Activated CD4-positive, alpha-beta memory T cell treated with anti-CD3 and anti-CD28 coated beads for 36 hours (primary cell): ENCODE measurements around the gene BAX. TPM values are rescaled to one million over a fixed set of nuclear protein-coding genes. Genes with fewer than 3 reads are reported as not detected.
"Not testable (repeated sequence)": the region's sequence is repeated elsewhere in the genome, so short reads cannot be mapped to it uniquely, and the experiment has no call there.

Source experiments
- CTCF ChIA-PET: fragments of 350-600 bp; sonication (Branson Sonifier 250); formaldehyde crosslinking; loops from one replicate; lab custom pipeline; 2021; ENCODE audit warnings: antibody characterized with exemption, inconsistent platforms; lab: Charles Lee
- POLR2A ChIA-PET: fragments of 350-600 bp; sonication (Branson Sonifier 250); formaldehyde crosslinking; loops from one replicate; lab custom pipeline; 2021; ENCODE audit warnings: antibody characterized with exemption; lab: Charles Lee
- DNase-seq: peaks from one replicate; pipeline ENCODE4 v3.0.0-alpha.2; 2020
- H3K27ac Mint-ChIP-seq: one replicate; pipeline ENCODE4 v1.8.0; 2021; ENCODE audit warnings: mixed read lengths
- H3K27me3 Mint-ChIP-seq: one replicate; pipeline ENCODE4 v1.8.0; 2021; ENCODE audit warnings: mixed read lengths
- H3K36me3 Mint-ChIP-seq: one replicate; pipeline ENCODE4 v1.8.0; 2021; ENCODE audit warnings: mixed read lengths
- H3K4me1 Mint-ChIP-seq: one replicate; pipeline ENCODE4 v1.8.0; 2021; ENCODE audit warnings: low read depth, mixed read lengths
- H3K4me3 Mint-ChIP-seq: one replicate; pipeline ENCODE4 v1.8.0; 2021; ENCODE audit warnings: mild to moderate bottlenecking, mixed read lengths
- H3K9me3 Mint-ChIP-seq: one replicate; pipeline ENCODE4 v1.8.0; 2021; ENCODE audit warnings: mixed read lengths
- intact Hi-C: fragments of 100-400 bp; cut with micrococcal nuclease; formaldehyde crosslinking; loops from one replicate; pipeline ENCODE4 v1.15.1; 2023
- total RNA-seq, 2 experiments: library from RNA; stranded (reverse); gene quantifications; one replicate each; pipeline ENCODE4 v1.2.3, GENCODE V29; 2021

Gene BAX
- total RNA-seq: 100 to 1,000 TPM; 173 to 181 TPM

DNA sequence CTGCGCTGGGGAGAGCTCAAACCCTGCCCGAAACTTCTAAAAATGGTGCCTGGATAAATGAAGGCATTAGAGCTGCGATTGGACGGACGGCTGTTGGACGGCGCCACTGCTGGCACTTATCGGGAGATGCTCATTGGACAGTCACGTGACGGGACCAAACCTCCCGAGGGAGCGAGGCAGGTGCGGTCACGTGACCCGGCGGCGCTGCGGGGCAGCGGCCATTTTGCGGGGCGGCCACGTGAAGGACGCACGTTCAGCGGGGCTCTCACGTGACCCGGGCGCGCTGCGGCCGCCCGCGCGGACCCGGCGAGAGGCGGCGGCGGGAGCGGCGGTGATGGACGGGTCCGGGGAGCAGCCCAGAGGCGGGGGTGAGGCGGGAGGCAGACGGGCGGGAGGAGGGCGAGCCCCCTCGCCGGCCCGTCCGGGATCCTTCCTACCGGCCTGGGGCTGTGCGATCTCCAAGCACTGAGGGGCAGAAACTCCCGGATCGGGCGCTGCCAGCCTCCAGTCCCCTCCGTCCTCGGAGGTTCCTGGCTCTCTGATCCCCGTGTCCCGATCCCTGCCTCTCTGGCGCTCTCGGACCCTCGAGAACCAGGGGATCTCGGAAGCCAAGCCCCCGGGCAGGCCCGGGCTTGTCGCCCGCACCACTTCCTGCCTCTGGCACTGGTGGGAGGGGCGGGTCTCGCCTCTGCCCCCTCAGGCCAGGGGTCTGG is at the start of gene BAX:
TSS of gene BAX (plus strand) at position 281 of the 713 bp plus-strand sequence. CDS start at position 335, 54 bp downstream.
- peak within 1 kb of the TSS; percentile 89 for H3K27ac Mint-ChIP-seq
- ChIA-PET CTCF (interaction anchor here (0.6 to 3.1 kb wide), 8 partner anchors 11 to 309 kb away, joined by 3 to 25 read pairs (median 5); partner anchors contain the start of genes CA11, FTL, GYS1 and NUCB1), POLR2A (interaction anchor here (0.6 to 1.6 kb wide), 8 partner anchors 9 to 1743 kb away, joined by 3 to 6 read pairs (median 3); partner anchors contain the start of genes FTL, PPP1R15A and RUVBL2)
- H3K4me3 Mint-ChIP-seq: peak within 1 kb of the TSS; percentile 82
- no peaks in the 10 kb centered on the region for H3K9me3 Mint-ChIP-seq
- H3K4me1 Mint-ChIP-seq: peaks cover 27% of the 10 kb centered on the region
- DNase-seq: peak; percentile 98
- intact Hi-C loops: no loop called here
- H3K27me3 Mint-ChIP-seq: no peaks in the 10 kb centered on the region
- peaks cover 28% of the 10 kb centered on the region for H3K36me3 Mint-ChIP-seq

DNA sequence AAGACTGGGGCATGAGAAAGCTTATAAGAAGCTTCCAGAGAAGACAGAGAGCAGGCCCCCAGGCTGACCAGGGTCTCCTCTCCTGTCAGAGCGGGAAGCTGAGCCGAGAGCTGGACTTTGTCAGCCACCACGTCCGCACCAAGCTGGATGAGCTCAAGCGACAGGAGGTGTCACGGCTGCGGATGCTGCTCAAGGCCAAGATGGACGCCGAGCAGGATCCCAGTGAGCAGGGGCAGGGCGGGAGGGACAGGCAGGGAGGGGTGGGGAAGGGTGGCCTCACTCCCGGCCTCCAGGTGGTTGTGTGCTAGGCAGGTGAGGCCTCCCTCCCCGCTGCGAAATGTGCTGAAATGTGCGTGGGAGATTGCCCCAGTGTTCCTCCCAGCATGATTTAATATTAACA is 49.0 kb upstream of the BAX start:
- intact Hi-C loops: no loop called here
- Mint-ChIP-seq H3K4me3 (no peak overlapping the region), H3K9me3 (no peaks in the 10 kb centered on the region), H3K27ac (no peak overlapping the region), H3K27me3 (no peaks in the 10 kb centered on the region), H3K36me3 (peaks cover 43% of the 10 kb centered on the region), H3K4me1 (peaks cover 17% of the 10 kb centered on the region)
- POLR2A ChIA-PET: no interaction called here
- DNase-seq: no peak
- CTCF ChIA-PET: no interaction called here

DNA sequence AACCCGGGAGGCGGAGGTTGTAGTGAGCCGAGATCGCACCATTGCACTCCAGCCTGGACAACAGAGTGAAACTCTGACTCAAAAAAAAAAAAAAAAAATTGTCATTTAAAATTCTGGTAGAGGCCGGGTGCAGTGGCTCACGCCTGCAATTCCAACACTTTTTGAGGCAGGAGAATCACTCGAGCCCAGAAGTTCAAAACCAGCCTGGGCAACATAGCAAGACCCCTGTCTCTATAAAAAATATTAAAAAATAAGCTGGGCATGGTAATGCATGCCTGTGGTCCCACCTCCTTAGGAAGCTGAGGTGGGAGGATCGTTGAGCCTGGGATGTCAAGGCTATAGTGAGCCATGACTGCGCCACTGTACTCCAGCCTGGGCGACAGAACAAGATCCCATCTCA is 48.4 kb upstream of the BAX start:
- ChIA-PET POLR2A (no interaction called here), CTCF (interaction anchor here (0.6 kb wide), 1 partner anchor 211 kb away, joined by 3 read pairs; no protein-coding TSS in a partner anchor)
- no peak overlapping the region for H3K27ac Mint-ChIP-seq
- no peaks in the 10 kb centered on the region for H3K27me3 Mint-ChIP-seq
- peaks cover 12% of the 10 kb centered on the region for H3K4me1 Mint-ChIP-seq
- no peak overlapping the region for H3K4me3 Mint-ChIP-seq
- intact Hi-C loops: no loop called here
- no peak for DNase-seq
- no peaks in the 10 kb centered on the region for H3K9me3 Mint-ChIP-seq
- peaks cover 44% of the 10 kb centered on the region for H3K36me3 Mint-ChIP-seq

DNA sequence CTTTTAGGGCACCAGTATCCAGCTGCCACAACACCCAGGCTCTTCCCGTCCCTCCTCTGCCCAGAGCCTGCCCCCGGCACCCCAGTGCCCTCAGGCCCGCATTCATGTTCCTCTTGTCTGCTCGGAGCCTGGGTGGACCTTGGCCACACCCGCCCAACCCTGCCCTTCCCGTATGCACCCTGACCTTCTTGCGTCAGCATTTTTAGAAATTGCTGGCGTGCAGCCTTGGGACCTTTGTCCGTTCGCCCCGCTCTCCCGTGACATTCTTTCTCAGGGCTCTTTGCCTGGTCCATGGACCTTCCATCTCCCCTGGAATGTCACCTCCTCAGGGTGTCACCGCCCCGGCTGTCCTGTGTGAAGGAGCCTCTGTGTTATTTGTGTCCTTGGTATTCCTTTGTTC is 47.0 kb upstream of the BAX start:
- H3K9me3 Mint-ChIP-seq: no peaks in the 10 kb centered on the region
- H3K4me3 Mint-ChIP-seq: no peak overlapping the region
- intact Hi-C loops: no loop called here
- no peaks in the 10 kb centered on the region for H3K27me3 Mint-ChIP-seq
- H3K4me1 Mint-ChIP-seq: peaks cover under 1% of the 10 kb centered on the region
- ChIA-PET CTCF (no interaction called here), POLR2A (no interaction called here)
- H3K36me3 Mint-ChIP-seq: peaks cover 46% of the 10 kb centered on the region
- DNase-seq: no peak
- no peak overlapping the region for H3K27ac Mint-ChIP-seq

DNA sequence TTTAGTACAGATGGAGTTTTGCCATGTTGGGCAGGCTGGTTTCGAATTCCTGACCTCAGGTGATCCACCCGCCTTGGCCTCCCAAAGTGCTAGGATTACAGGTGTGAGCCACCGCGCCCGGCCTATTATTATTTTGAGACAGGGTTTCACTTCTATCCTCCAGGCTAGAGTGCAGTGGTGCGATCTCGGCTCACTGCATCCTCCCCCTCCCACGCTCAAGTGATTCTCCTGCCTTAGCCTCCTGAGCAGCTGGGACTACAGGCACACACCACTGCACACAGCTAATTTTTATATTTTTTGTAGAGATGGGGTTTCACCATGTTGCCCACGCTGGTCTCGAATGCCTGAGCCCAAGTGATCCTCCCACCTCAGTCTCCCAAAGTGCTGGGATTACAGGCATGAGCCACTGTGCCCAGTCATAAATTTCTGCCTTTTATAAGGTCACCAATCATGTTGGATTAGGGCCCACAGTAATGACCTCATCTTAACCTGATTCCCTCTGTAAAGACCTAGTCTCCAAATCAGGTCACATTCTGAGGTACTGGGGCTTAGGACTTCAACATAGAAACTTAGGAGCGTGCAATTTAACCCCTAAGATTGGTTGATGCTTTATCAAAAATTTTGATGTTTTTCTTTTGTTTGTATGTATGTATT is 45.1 kb upstream of the BAX start:
- DNase-seq, CTCF ChIA-PET, H3K9me3 Mint-ChIP-seq, POLR2A ChIA-PET, H3K27ac Mint-ChIP-seq, H3K27me3 Mint-ChIP-seq, H3K4me3 Mint-ChIP-seq, H3K4me1 Mint-ChIP-seq, intact Hi-C loops: not testable (repeated sequence)
- H3K36me3 Mint-ChIP-seq: peaks cover 54% of the 10 kb centered on the region

DNA sequence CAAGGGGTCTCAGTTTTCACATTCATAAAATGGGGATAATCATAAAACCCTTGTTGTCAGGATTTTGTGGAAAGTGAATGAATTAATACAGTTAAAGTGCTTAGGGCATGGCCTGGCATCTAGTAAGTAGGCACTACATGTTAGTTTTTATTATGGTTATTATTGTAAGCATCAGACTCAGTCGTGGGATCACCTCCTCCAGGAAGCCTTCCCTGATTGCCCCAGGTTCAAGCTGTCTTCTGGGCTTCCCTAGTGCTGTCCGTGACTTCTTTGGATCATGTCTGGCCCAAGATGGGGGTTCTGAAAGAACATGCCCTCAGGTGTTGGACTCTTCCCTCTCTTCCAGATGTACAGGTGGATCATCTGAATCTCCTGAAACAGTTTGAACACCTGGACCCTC is 43.9 kb upstream of the BAX start:
- H3K4me3 Mint-ChIP-seq: no peak overlapping the region
- intact Hi-C loops: no loop called here
- H3K27ac Mint-ChIP-seq: no peak overlapping the region
- H3K4me1 Mint-ChIP-seq: no peaks in the 10 kb centered on the region
- CTCF ChIA-PET: interaction anchor here (0.9 to 1.0 kb wide), 2 partner anchors 59 to 123 kb away, joined by 3 to 4 read pairs; no protein-coding TSS in a partner anchor
- peaks cover 47% of the 10 kb centered on the region for H3K36me3 Mint-ChIP-seq
- no peaks in the 10 kb centered on the region for H3K27me3 Mint-ChIP-seq
- POLR2A ChIA-PET: interaction anchor here (0.5 kb wide), 1 partner anchor 35 kb away, joined by 3 read pairs; no protein-coding TSS in a partner anchor
- no peaks in the 10 kb centered on the region for H3K9me3 Mint-ChIP-seq
- DNase-seq: no peak

DNA sequence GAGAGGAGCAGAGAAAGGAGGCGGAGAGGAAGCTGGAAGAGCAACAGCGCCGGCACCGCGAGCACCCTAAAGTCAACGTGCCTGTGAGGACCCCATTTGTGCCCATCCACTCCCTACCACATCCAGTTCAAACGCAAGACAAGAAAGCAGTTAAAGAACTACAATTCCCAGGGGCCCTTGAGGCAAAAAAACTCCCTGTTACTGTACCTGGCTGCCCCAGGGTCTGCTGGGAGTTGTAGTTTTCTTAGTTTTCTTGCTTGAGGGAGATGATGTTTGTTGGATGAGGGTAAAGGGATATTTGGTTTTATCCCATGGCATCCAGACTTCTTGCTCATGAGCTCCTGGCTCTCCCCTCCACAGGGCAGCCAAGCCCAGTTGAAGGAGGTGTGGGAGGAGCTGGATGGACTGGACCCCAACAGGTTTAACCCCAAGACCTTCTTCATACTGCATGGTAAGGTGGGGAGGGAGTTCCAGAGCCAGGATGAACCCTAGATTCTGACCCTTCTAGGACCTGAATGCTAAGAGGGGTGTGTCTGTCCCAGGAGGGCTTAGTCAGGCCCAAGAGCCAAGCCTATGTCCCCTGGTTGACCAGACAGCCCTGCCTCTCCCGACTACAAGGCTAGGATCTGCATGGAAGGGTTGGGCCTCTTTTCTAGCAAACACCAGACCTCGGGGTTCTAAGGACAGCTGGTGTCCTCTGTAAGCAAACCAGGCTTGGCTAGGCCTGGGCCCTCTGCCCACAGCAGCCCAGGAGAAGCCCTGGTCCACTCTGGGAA is 41.4 kb upstream of the BAX start:
- CTCF ChIA-PET: interaction anchor here (0.6 to 0.7 kb wide), 2 partner anchors 10 to 77 kb away, joined by 3 read pairs; partner anchors contain the start of gene HSD17B14
- Mint-ChIP-seq H3K4me1 (no peaks in the 10 kb centered on the region), H3K9me3 (no peaks in the 10 kb centered on the region), H3K4me3 (no peak overlapping the region), H3K36me3 (peaks cover 44% of the 10 kb centered on the region), H3K27ac (no peak overlapping the region), H3K27me3 (no peaks in the 10 kb centered on the region)
- DNase-seq: no peak
- intact Hi-C loops: no loop called here
- POLR2A ChIA-PET: no interaction called here

DNA sequence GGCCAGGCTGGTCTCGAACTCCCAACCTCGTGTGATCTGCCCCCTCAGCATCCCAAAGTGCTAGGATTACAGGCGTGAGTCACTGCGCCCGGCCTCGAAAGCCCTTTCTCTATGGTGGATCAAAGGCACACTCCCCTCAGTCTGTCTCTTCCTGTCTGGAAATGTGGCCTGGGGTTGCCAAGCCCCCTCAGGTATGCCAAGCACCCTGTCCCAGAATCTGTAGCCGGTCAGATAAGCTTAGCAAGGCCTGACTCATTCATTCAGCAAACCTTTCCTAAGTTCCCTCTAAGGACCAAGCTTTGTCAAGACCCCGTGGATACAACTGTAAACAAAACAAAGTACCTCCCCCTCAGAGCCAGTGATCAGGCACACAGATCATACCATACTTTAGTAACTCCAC is 40.5 kb upstream of the BAX start:
- POLR2A ChIA-PET: no interaction called here
- H3K4me3 Mint-ChIP-seq: no peak overlapping the region
- H3K27me3 Mint-ChIP-seq: no peaks in the 10 kb centered on the region
- peaks cover 52% of the 10 kb centered on the region for H3K36me3 Mint-ChIP-seq
- intact Hi-C loops: no loop called here
- no peak for DNase-seq
- H3K9me3 Mint-ChIP-seq: no peaks in the 10 kb centered on the region
- no peak overlapping the region for H3K27ac Mint-ChIP-seq
- no peaks in the 10 kb centered on the region for H3K4me1 Mint-ChIP-seq
- CTCF ChIA-PET: interaction anchor here (0.6 to 1.1 kb wide), 3 partner anchors 9 to 285 kb away, joined by 3 to 4 read pairs (median 3); partner anchors contain the start of genes GYS1 and RUVBL2

DNA sequence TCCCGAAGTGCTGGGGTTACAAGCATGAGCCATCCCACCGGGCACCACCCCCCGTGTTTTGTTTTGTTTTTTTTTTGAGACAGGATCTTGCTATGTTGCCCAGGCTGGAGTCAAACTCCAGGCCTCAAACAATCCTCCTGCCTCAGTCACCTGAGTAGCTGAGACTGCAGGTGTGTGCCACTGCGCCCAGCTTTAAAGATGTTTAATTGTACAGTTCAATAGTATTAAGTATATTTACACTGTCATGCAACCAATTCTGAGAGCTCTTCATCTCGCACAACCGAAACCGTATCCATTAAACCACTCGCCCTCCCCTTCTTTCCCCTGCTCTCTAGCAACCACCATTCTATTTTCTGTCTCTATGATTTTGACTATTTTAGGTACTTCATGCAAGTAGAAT is 38.9 kb upstream of the BAX start:
- POLR2A ChIA-PET: no interaction called here

DNA sequence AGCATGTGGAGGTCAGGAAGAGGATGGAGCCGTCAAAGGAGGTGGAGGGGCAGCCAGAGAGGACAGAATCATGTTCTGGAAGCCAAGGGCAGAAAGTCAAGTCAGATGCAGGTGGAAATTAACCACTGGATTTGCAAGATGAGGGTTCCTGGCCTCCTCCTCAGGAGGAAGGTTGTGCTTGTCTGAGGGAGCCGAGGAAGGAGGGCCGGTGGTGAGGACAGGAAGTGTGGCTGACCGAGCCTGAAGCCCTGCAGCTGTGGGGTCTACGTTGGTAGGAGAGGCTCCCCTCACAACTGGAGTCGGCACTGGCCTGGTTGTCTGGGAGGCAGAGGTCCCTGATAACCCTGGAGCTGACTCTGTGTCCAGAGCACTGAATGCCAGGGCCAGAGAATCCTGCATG is 36.6 kb upstream of the BAX start:
- ChIA-PET CTCF (no interaction called here), POLR2A (no interaction called here)
- H3K27ac Mint-ChIP-seq: no peak overlapping the region
- no peaks in the 10 kb centered on the region for H3K27me3 Mint-ChIP-seq
- intact Hi-C loops: no loop called here
- peaks cover 38% of the 10 kb centered on the region for H3K36me3 Mint-ChIP-seq
- no peaks in the 10 kb centered on the region for H3K9me3 Mint-ChIP-seq
- no peak for DNase-seq
- H3K4me1 Mint-ChIP-seq: no peaks in the 10 kb centered on the region
- no peak overlapping the region for H3K4me3 Mint-ChIP-seq

More for the DNA sequence above, 38.9 kb upstream of the BAX start:
- no peaks in the 10 kb centered on the region for H3K9me3 Mint-ChIP-seq
- no peaks in the 10 kb centered on the region for H3K4me1 Mint-ChIP-seq
- H3K4me3 Mint-ChIP-seq: no peak overlapping the region
- intact Hi-C loops: no loop called here
- CTCF ChIA-PET: no interaction called here
- no peak for DNase-seq
- peaks cover 42% of the 10 kb centered on the region for H3K36me3 Mint-ChIP-seq
- no peaks in the 10 kb centered on the region for H3K27me3 Mint-ChIP-seq
- H3K27ac Mint-ChIP-seq: no peak overlapping the region

DNA sequence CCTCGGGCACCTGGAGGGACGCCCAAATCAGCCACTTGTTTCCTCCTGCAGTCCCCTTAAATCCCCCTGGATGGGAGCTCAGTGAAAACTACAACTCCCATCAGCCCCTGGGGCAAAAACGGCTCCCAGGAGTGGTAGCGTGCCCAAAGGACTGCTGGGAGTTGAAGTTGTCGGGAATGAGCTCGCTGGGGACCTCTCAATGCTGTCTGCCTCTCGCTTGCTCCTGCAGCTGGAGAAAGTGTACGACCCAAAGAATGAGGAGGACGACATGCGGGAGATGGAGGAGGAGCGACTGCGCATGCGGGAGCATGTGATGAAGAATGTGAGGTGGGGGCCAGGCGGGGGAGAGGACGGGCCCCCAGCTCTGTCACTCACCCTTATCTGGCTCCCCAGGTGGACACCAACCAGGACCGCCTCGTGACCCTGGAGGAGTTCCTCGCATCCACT is 35.9 kb upstream of the BAX start:
- H3K9me3 Mint-ChIP-seq: no peaks in the 10 kb centered on the region
- intact Hi-C loops: no loop called here
- H3K4me1 Mint-ChIP-seq: no peaks in the 10 kb centered on the region
- H3K36me3 Mint-ChIP-seq: peaks cover 38% of the 10 kb centered on the region
- no peak overlapping the region for H3K27ac Mint-ChIP-seq
- no peak overlapping the region for H3K4me3 Mint-ChIP-seq
- DNase-seq: peak; percentile 34
- no peaks in the 10 kb centered on the region for H3K27me3 Mint-ChIP-seq
- POLR2A ChIA-PET: no interaction called here
- CTCF ChIA-PET: interaction anchor here (0.7 to 1.5 kb wide), 2 partner anchors 75 to 123 kb away, joined by 3 to 5 read pairs; partner anchors contain the start of genes GYS1 and RUVBL2
